Suprapubic skin (tissue), 3 donors: ENCODE results near the gene FER.

Source experiments
- CTCF ChIP-seq, 2 donors: fragments of 200-600 bp in 1 of 2; fragments of 450-650 bp in 1 of 2; sonication (generic) in 1 of 2; IDR thresholded peaks; one replicate each; pipeline ENCODE4 v1.5.1; 2016 to 2019; ENCODE audit warnings: antibody characterized with exemption in 2 of 2, mild to moderate bottlenecking in 1 of 2, moderate library complexity in 1 of 2
- POLR2AphosphoS5 ChIP-seq, 3 donors: sonication (generic); formaldehyde crosslinking; IDR thresholded peaks; one replicate each; pipeline ENCODE4 v1.6.1; 2017; ENCODE audit warnings: antibody characterized with exemption in 3 of 3

DNA sequence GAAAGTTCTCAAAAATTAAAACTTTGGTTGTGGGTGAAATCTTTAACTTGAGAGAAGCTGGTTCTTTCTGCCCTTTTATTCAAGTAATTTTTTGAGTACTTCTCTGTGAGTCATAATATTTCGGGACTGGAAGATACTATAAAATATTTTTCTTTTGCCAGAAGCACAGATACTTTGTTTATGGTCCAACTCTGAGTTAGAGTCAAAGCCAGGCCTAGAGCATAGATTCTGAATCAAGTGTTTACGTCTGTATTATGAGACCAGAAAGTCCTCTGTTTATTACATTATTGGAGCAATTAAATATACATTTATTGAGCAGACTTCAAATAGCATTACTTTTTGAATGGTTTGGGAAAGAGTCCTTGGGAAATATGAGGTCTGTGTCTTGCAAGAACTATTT, 187.9 kb downstream of the FER start:
- no peak for TF ChIP-seq CTCF (IDR thresholded peaks at IDR 0.05)
- TF ChIP-seq POLR2AphosphoS5 (IDR thresholded peaks at IDR 0.05), result no peak
